Measurements from ENCODE around the gene PAFAH2. TPM values are rescaled to one million over a fixed set of nuclear protein-coding genes. Genes with fewer than 3 reads are reported as not detected.

PAFAH2 gene
- total and polyA plus RNA-seq, 2 of the 8 experiments (the other 6 are each of a cell fraction or from before 2014, with no cell fraction given), result 7.7 to 9.3 TPM

- H2AK5ac ChIP-seq (ENCODE audit: low read depth, low read length), result no peak overlapping the region
- no peak overlapping the region for H3K27ac ChIP-seq (ENCODE audit: low read depth, low read length)
- H3K56ac ChIP-seq (replicated peaks; ENCODE audit: insufficient read length, low read depth, low read length), result no peak overlapping the region
- H3K23ac ChIP-seq (ENCODE audit: insufficient read length), result no peak overlapping the region
- H4K20me1 ChIP-seq (replicated peaks in 1 of 2; ENCODE audit: control insufficient read depth in 1 of 2, insufficient read depth in 2 of 2, low read length in 2 of 2), result peaks cover 2% of the 10 kb centered on the region in 2 experiments
- H4K91ac ChIP-seq (replicated peaks; ENCODE audit: insufficient read length, low read length), result no peak overlapping the region
- H3K4me1 ChIP-seq (replicated peaks in 1 of 4; ENCODE audit: control insufficient read depth in 3 of 4, insufficient read depth in 4 of 4, low read length in 3 of 4), result peaks cover 0 to 8% (median 5%) of the 10 kb centered on the region in 4 experiments; a peak in 3 of 7 replicates
- no peak overlapping the region for H3K9ac ChIP-seq (replicated peaks in 1 of 4; ENCODE audit: extremely low read depth in 1 of 4, low read depth in 3 of 4, low read length in 3 of 4)
- H2BK20ac ChIP-seq (ENCODE audit: low read length), result no peak overlapping the region
- H2BK12ac ChIP-seq (ENCODE audit: low read depth, low read length), result no peak overlapping the region; the same call in 1 of the 2 replicates
- no peak overlapping the region for H2BK5ac ChIP-seq (ENCODE audit: low read depth, low read length)
- H2BK15ac ChIP-seq (ENCODE audit: low read length), result peak overlapping the region; percentile 18; the same call in 1 of the 2 replicates
- H3K18ac ChIP-seq (ENCODE audit: extremely low read depth, low read length), result no peak overlapping the region; the same call in 1 of the 2 replicates
- H3K27me3 ChIP-seq (replicated peaks in 1 of 4; ENCODE audit: control insufficient read depth in 3 of 4, extremely low read depth in 1 of 4, insufficient read depth in 3 of 4, low read length in 3 of 4), result peaks cover 31 to 74% (median 60%) of the 10 kb centered on the region in 4 experiments
- TF ChIP-seq RNF2 (IDR thresholded peaks at IDR 0.05; ENCODE audit: borderline replicate concordance, low read depth, low read length, missing control alignments, poor library complexity, severe bottlenecking), result peak; percentile 22
- TF ChIP-seq BRCA1 (IDR thresholded peaks at IDR 0.05; ENCODE audit: low read depth, low read length), result no peak
- no peak for TF ChIP-seq TBP (IDR thresholded peaks at IDR 0.05; ENCODE audit: low read depth, low read length)
- no peak overlapping the region for H3K14ac ChIP-seq (ENCODE audit: insufficient read length)
- H4K5ac ChIP-seq (ENCODE audit: insufficient read length, low read depth, low read length), result no peak overlapping the region
- H4K8ac ChIP-seq (ENCODE audit: extremely low read depth, insufficient read depth, low read length), result no peak overlapping the region
- H2AFZ ChIP-seq (ENCODE audit: low read length), result peak overlapping the region; percentile 36; the same call in 1 of the 2 replicates
- H3K9me3 ChIP-seq (ENCODE audit: insufficient read depth in 2 of 2, low read depth in 1 of 2, low read length in 1 of 2), result no peaks in the 10 kb centered on the region
- ChIA-PET CTCF (ENCODE audit: partially characterized antibody) (interaction anchor here (0.6 to 5.6 kb wide), 8 partner anchors 10 to 149 kb away, joined by 3 to 44 read pairs (median 5); no protein-coding TSS in a partner anchor), POLR2A (ENCODE audit: partially characterized antibody) (interaction anchor here (1.2 to 3.1 kb wide), 4 partner anchors 9 to 39 kb away, joined by 3 to 11 read pairs (median 6); no protein-coding TSS in a partner anchor)
- H3K4ac ChIP-seq (replicated peaks; ENCODE audit: insufficient read length, low read depth, low read length), result no peak overlapping the region
- DNase-seq (ENCODE audit: low read depth in 1 of 2, low spot score in 2 of 2) (peak in 1 of 2 experiments; percentile 72), FAIRE-seq (no peak)
- no peaks in the 10 kb centered on the region for H3K79me2 ChIP-seq (ENCODE audit: control insufficient read depth in 1 of 2, insufficient read depth in 2 of 2, low read length in 2 of 2)
- H3K23me2 ChIP-seq (ENCODE audit: low read depth, low read length), result peaks cover 10% of the 10 kb centered on the region; the same call in 1 of the 2 replicates
- WGBS, 2 experiments (ENCODE audit: extremely low coverage in 1 of 2, insufficient coverage in 1 of 2, insufficient read length in 1 of 2, insufficient replicate concordance in 2 of 2, low coverage in 1 of 2, low lambda C conversion rate in 2 of 2, missing lambda C conversion rate in 1 of 2), result 56% methylated on average over 19 of the region's 29 CpGs; no CpG with 5 or more reads in 1 of the 2 experiments
- no peaks in the 10 kb centered on the region for H3K79me1 ChIP-seq (ENCODE audit: low read depth, low read length)
- no peak overlapping the region for H2BK120ac ChIP-seq (replicated peaks; ENCODE audit: low read depth, low read length)
- peak overlapping the region; percentile 52 to 72 for H3K4me2 ChIP-seq (ENCODE audit: insufficient read depth in 1 of 2, low read depth in 2 of 2, low read length in 2 of 2)
- H3K36me3 ChIP-seq (ENCODE audit: control insufficient read depth in 2 of 4, insufficient read depth in 4 of 4, low read length in 3 of 4), result no peaks in the 10 kb centered on the region; a peak in 1 of 8 replicates
- peak overlapping the region; percentile 4 to 67 (median 25); a peak in 7 of 8 replicates for H3K4me3 ChIP-seq (ENCODE audit: extremely low read depth in 1 of 4, insufficient read depth in 2 of 4, low read depth in 3 of 4, low read length in 4 of 4)
Measured at GRCh38 chr1:26044971-26045721, 47.3 kb upstream of the PAFAH2 start.

Measured in H1 (cell line).